SW480 (cell line): Measurements from ENCODE around the gene FUBP1.
"Not testable (repeated sequence)": the region's sequence is repeated elsewhere in the genome, so short reads cannot be mapped to it uniquely, and the experiment has no call there.

Experiments used
- DNase-seq: peaks from one replicate; pipeline ENCODE4 v3.0.0-alpha.2; 2016; ENCODE audit warnings: low spot score

FUBP1 gene

GRCh38 chr1:77989744-77990143 is 10.9 kb upstream of the FUBP1 start:
- DNase-seq = no peak

GRCh38 chr1:77987919-77988318 is 9.0 kb upstream of the FUBP1 start:
- no peak for DNase-seq

- no peak for DNase-seq
These were observed 7.9 kb upstream of the FUBP1 start for GRCh38 chr1:77986810-77987209.

GRCh38 chr1:77984629-77985028 is 5.8 kb upstream of the FUBP1 start:
- no peak for DNase-seq

GRCh38 chr1:77983997-77984355 is 5.1 kb upstream of the FUBP1 start:
- DNase-seq = no peak

GRCh38 chr1:77983352-77983996 is 4.6 kb upstream of the FUBP1 start:
- not testable (repeated sequence) for DNase-seq

- peak; percentile 94 for DNase-seq
These were observed 441 bp downstream of the FUBP1 start for GRCh38 chr1:77978293-77978968.

GRCh38 chr1:77977989-77978292 is 931 bp downstream of the FUBP1 start:
- DNase-seq = no peak

GRCh38 chr1:77976433-77977076 is 2.3 kb downstream of the FUBP1 start:
- DNase-seq = no peak

- no peak for DNase-seq
These were observed 3.0 kb downstream of the FUBP1 start for GRCh38 chr1:77975907-77976306.

- DNase-seq = no peak
These were observed 3.5 kb downstream of the FUBP1 start for GRCh38 chr1:77975386-77975785.

- no peak for DNase-seq
These were observed 6.8 kb downstream of the FUBP1 start for GRCh38 chr1:77972080-77972479.

GRCh38 chr1:77970192-77970591 is 8.7 kb downstream of the FUBP1 start:
- DNase-seq = no peak

- DNase-seq = peak; percentile 16
These were observed 12.6 kb downstream of the FUBP1 start for GRCh38 chr1:77966291-77966690.

- no peak for DNase-seq
These were observed 17.5 kb downstream of the FUBP1 start for GRCh38 chr1:77961392-77961791.

- DNase-seq = no peak
These were observed 20.0 kb downstream of the FUBP1 start for GRCh38 chr1:77958850-77959249.

GRCh38 chr1:77958391-77958790 is 20.5 kb downstream of the FUBP1 start:
- DNase-seq = no peak

GRCh38 chr1:77956464-77956863 is 22.4 kb downstream of the FUBP1 start:
- DNase-seq = no peak

GRCh38 chr1:77955709-77956108 is 23.2 kb downstream of the FUBP1 start:
- DNase-seq = no peak

- no peak for DNase-seq
These were observed 24.4 kb downstream of the FUBP1 start for GRCh38 chr1:77954521-77954920.

- no peak for DNase-seq
These were observed 25.0 kb downstream of the FUBP1 start for GRCh38 chr1:77953907-77954306.

- DNase-seq = no peak
These were observed 27.5 kb downstream of the FUBP1 start for GRCh38 chr1:77951328-77951727.

- DNase-seq = no peak
These were observed 28.0 kb downstream of the FUBP1 start for GRCh38 chr1:77950873-77951272.
